DMS 273 (cell line): ENCODE data around the gene CDK17.
A peak's percentile ranks its signal among the peaks of the same experiment; 100 is the strongest.
"Not testable (repeated sequence)": the region's sequence is repeated elsewhere in the genome, so short reads cannot be mapped to it uniquely, and the experiment has no call there.

Experiments
- DNase-seq: peaks from one replicate; lab custom pipeline; 2025; ENCODE audit not compliant: unreplicated experiment; lab: John Stamatoyannopoulos, UW

Gene CDK17

DNA sequence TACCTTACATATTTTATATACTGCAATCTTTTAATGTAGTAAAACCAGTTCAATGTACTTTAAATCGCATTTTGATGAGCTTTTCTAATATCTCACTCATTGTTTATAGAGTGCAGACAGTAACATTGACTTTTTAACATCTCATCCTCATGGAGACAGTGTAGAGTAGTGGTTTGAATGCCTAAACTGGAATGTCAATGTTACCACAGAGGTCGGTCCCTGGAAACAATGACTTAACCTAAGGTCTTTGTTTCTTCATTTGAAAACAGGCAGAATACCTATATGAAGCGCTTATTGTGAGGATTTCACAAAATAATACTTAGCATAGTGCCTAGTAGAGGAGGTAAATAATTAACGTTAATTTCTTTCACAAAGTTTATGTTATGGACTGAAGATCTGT lies 5.0 kb downstream of the CDK17 start:
- no peak for DNase-seq

DNA sequence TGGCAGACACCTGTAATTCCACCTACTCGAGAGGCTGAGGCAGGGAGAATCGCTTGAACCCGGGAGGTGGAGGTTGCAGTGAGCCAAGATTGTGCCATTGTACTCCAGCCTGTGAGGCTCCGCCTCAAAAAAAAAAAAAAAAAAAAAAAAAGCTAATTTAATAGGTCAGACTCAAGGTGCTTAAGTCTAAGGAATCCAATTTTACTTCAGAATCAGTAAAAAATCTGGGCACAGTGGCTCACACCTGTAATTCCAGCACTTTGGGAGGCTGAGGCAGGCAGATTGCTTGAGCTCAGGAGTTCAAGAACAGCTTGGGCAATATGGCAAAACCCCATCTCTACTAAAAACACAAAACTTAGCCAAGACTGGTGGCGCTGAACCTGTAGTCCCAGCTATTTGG lies 7.0 kb downstream of the CDK17 start:
- not testable (repeated sequence) for DNase-seq

DNA sequence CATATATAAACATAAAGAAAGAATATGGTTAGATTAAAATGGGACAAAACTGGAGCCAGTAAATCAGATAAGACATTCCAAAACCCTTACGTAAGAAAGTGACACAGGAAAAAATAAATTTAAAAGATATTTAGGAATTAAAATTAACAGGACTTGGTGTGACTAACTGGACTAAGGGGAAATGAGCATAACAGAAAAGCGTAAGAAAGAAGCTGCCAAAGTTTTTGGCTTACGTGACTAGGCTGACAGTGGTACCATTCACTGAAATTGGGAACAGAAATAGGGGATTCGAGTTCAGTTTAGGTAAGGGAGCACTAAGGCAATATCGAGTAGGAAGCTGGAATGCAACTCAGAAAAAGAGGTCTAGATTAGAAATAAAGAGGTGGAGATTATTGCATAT lies 7.8 kb downstream of the CDK17 start:
- DNase-seq: no peak

DNA sequence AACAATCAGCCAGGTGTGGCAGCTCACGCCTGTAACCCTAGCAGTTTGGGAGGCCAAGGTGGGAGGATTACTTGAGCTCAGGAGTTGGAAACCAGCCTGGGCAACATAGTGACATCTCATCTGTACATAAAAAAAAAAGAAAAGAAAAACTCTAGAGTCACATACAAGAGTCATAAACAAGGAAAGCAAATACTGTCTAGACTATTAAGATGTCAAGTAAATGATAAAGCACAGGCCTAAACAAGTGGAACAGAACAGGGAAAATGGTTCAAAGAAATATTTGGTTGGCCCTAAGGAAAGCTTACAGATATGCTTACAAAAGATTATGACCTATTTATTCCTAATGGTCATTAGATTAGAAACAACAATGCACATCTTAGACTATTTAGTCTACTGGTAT lies 12.3 kb downstream of the CDK17 start:
- no peak for DNase-seq

DNA sequence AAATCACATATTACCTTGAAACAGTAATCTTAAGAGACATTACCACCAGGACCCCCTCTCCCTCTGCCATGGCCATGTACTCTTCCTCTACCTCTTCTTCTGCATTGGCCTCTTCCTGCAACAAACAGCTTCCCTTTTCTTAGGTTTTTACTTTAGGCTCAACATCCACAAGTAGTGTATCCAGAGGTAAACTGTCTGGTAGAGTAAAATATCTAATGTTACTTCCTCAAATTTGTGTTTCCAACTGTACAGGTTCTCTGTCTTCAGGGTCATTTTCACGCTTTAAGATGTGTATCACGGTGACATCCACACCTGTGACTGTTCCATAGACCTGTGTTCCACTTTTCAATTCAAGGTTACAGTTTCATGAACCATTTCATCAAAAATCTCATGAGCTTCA lies 13.4 kb downstream of the CDK17 start:
- no peak for DNase-seq

DNA sequence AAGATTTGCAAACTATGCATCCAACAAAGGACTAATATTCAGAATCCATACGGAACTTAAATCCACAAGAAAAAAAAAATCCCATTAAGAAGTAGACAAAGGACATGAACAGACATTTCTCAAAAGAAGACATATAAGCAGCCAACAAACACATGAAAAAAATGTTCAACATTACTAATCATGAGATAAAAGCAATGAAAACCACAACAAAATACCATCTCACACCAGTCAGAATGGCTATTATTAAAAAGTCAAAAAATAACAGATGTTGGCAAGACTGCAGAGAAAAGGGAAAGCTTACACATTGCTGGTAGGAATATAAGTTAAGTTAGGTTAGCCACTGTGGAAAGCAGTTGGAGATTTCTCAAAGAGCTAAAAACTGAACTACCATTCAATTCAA lies 16.2 kb downstream of the CDK17 start:
- no peak for DNase-seq

DNA sequence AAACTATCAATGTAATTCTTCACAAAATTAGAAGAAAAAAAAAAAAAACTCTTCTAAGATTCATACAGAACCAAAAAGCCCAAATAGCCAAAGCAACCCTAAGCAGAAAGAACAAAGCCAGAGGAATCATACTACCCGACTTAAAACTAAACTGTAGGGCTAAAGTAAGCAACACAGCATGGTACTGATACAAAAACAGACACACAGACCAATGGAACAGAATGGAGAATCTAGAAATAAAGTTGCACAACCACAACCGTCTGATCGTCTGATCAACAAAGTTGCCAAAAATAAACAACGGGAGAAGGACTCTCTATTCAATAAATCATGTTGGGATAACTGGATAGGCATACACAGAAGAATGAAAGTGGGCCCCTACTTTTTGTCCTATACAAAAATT lies 16.9 kb downstream of the CDK17 start:
- no peak for DNase-seq

DNA sequence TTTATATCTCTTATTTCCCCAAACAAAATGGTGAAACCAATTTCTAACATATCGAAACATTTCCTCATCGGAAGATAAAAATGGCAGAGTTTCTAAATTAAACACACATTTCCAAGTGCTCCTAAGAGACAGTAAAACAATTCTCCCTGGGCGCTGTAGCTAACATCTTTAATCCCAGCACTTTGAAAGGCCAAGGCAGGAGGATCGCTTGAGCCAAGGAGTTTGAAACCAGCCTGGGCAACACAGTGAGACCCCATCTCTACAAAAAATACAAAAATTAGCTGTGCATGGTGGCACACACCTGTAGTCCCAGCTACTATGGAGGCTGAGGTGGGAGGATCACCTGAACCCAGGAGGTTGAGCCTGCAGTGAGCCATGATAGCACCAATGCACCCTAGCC lies 20.5 kb downstream of the CDK17 start:
- DNase-seq: not testable (repeated sequence)

DNA sequence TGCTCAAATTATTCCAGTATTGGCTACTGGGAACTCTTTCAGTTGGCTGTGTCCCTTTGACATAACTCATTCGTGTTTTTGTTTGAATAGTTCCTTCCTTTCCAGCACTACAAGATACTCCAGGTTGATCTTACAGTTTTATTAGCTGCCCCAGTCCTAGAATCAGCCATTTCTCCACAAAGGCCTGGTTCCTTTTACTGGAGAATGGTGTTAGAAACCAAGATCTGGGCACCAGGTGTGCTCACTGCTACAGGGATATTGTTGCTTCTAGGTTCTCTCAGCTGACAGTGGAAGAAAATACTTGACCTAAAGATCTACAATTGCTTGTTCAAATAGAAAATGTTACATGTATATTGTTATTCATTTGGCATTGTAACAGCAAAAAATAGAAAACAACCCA lies 21.9 kb downstream of the CDK17 start:
- no peak for DNase-seq

DNA sequence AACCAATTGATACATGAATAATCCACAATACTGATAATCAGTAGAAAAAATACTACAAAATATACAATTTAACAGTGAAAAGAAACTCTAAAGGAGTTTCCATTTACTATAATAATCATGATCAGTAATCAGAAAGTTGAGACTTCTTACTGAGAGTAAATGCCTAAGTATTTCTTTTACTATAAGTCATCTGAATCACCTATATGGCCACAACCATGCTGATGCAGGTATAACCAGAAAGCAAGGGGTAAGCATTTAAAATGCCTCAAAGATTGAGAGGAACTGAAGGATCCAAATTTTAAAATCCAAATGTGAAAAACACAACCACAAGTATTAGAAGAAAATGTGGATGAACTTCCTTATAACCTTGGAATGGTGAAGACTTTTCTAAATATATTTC lies 23.4 kb downstream of the CDK17 start:
- no peak for DNase-seq

DNA sequence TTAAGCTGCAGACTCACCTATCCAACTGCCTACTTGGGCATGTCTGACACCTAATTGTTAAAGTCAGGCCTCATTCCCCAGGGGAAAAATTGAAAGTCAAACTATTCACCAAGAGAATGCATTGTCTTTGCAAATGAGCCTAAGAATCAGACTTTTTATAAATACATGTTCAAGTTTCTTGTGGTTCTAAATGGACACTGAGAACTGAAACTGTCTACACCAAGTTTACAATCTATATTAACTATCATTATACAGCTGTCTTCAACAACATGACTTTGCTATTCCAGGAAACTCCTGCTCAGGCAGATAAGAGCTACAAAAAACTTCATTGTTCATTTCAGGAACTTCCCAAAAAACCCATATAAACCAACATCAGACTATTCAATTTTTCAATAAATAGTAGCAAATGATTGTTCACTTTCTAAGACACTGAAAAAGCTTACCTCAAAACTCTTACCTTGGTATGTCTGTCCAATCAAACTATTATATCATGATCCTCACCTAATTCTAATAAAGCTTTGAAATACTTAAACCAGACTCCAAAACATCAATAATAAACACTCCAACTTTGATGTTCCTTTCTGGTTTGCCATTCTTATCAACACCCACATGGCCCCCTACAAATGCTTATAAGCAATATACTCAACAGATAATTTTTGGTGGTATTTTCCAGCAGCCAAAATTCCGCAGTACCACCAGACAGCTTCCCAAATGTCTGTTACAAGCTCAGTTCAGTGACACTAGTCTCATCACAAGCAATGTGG lies 24.2 kb downstream of the CDK17 start:
- DNase-seq: no peak

DNA sequence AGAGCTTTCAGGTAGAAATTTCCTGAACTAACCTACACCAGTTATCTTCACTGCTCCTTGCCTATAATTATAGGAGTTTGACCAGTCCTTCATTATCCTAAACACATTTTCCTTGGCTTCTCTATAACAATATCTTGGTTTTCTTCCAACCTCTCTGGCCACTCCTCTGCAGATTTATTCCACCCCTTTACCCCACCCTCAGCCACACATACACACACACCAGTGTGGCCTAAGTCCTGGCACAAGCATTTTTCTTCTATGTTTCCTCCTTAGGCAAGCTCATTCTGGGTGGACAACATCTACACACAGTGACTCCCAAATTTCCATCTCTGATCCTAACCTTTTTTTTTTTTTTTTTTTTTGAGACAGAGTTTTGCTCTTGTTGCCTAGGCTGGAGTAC lies 25.1 kb downstream of the CDK17 start:
- DNase-seq: no peak

DNA sequence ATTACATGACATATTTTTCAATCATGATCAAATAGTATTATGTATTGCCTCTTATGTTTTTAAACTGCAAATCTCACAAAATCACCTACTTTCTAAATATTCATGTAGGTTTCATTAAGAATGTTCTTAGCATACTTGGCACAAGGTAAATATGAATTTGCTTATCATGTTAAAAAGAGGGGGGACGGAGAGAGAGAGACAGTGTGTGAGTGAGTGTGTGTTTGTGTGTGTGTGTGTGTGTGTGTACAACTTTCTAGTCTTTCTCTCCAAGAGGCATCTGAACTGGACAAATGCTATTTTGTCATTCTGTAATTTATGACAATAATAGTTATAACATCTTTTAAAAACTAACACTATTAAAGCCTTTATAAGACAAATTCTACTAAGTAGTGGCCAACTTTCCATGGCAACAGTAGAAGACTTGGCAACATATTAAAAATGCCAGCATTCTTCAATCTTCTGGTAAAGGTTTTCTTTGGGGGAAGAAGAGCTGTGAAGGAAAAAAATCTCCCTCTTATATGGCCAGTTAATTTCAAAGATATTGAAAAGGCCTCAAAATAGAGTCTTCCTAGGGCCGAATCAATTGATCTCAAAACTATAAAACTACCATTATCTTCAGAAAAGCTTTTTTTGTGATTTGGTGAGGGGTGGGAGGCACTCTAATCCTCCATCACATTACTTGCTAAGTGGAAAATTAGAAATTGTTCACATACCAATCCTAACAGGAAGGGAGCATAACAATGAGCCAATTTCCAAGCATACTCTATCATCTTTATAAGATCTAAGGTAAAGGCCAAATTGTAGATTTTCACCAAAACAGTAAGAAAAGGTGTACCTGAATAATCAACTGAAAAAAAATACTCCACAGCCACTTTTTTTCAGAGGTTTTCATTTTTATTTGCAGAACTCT lies 28.2 kb downstream of the CDK17 start:
- no peak for DNase-seq

DNA sequence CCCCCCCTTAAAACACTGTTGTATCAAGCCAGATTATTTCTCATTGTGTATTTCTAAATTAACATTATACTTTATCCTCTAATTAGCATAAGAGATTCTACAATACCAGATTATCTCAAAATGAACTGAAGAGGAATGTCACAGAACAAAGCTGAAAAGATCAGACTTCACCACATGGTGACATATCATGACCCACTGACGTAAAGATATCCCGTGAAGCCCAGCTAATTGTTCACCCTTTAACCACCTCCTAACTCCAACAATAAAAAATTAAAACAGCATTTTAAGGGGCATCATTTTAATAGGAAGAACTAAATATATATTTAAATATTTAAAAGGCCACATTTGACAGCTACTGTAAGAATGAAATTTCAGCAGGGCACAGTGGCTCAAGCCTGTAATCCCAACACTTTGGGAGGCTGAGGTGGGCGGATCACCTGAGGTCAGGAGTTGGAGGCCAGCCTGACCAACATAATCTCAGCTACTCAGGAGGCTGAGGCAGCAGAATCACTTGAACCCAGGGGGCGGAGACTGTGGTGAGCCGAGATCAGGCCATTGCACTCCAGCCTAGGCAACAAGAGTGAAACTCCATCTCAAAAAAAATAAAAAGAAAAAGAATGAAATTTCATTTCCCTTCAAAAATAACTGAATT lies 29.0 kb downstream of the CDK17 start:
- no peak for DNase-seq

DNA sequence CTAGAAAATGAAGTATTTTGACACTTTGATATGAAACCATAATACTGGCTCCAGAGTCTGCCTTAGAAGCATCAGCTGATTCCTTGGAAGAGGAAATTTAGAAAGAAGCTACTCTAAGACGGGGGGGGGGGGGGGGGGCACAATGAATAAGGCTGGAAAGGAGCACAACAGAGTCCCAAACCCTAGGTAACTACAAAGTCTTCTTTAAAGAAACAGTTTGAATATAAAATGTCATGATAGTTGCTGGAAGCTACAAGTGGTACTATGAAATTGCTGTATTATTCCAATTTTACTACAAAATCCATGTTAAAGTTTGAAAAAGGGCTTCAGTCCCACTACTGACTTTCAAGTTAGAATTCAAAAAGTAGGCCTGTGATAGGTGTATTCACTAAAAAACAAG lies 31.6 kb downstream of the CDK17 start:
- DNase-seq: no peak

DNA sequence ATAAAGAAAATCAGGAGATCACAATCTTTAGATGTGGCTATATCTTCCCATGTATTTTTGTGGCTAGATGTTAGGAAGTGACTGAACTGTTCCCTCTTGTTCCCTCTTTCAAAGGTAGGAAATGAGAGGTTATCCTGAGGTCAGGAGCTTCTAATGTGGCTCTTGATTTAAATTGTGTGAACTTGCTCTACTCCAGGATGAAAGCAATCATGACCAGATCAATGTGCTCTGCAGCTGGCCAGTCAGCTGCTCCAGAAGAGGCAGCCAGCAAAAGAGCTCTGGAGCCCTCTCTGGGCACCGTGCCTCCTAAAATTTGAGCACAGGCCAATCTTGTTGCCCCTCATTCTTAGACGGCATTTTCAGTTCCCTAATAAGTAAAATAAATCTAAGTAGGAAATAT lies 32.0 kb downstream of the CDK17 start:
- DNase-seq: peak; percentile 64

DNA sequence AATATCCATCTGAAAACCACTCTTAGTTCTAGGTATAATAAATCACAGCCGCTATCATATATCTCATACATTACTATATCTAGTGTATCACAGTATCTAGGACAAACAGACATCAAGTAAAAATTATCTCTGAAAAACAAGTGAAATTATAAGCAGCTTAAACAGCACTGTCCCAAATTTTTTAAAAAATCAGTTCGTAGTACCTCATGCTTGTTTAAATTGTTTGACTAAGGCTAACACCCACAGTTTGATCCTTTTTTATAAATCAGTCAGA lies 33.9 kb downstream of the CDK17 start:
- no peak for DNase-seq

DNA sequence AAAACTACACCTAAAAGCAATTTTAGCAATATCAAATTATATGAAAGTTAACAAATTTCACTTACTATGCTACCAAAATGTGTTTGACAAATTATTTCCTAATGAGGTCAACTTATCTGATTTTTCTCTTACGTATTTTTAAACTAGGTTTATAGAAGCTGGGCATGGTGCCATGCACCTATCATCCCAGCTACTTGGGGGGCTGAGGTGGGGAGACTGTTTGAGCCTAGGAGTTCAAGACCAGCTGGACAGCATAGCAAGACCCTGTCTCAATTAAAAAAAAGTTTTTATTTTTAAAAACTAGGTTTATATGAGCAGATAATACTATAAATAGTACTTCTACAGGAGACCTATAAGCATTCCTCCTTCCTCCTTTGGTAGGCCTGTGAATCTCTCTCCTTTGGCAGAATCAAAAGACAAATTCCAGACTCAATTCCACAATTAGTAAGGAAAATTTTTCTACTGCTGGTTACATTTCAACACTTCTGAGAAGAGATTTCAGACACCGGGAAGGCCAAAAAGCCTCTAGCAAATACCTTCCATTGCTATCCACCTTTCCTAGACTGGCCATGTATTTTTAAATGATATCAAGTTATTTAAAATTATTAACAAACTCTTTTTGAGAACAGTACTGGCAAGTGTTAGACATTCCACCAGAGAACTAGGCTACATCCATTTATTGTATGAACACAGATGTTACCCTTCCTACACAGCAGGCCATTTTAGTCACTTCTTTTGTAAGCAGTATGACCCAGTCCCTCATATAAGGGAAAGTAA lies 34.4 kb downstream of the CDK17 start:
- no peak for DNase-seq

DNA sequence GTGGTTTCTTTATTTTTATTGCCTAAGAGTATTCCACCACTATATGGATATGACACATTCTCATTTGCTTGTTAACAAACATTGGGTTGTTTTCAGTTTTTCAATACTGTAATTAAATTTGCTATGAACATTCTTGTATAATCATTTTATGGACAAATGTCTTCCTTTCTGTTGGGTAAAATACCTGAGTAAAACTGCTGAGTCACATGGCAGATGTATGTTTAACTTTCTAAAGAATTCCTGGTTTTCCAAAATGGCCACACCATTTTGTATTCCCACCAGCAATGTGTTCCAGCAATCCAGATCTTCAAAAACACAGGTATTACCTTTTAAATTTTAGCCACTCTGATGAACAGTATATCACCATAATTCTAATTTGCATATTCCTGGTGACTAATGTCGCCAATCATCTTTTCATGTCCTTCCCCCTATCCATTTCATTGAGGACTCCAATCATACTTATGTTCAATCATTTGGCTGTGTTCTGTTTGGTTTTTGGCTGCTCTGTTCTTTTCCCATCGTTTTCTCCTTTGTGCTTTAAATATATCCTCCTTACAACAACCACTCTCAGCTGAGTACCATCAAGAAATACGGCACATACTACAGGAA lies 36.0 kb downstream of the CDK17 start:
- no peak for DNase-seq

DNA sequence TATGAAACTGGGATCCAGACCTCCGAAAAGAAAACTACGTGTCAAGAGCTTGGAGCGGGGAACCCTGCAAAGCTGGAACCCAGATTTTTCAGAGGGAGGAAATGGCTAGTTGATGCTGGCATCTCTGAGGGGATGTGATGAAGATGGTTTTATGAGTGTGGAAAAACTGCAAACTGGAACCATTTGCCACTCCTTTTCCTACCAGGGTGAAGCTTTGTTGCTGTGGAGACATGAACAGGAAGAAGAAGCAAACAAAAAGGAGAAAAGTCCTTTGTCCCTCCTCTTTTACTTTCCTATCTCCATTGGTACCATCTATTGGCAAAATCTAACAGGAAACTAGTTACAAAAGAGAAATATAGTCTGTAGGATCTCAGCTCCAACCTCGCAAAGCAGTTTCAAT lies 39.2 kb downstream of the CDK17 start:
- no peak for DNase-seq

DNA sequence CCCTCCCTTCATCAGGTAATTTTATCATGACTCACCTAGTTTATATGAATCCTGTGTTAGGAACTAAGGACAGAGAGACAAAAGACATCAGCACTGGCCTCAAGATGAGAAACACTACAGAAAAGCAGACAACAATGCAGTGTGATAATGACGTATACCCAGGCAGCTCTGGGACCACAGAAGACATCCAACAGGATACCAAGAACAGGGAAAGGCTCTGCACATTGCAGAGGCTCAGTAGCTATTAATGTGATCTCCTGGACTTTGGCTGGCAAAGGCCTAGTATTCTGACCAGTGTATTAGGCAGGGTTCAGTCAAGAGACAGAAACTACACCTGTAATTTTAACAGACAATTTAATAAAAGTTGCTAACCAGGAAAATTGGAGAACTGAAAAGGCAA lies 39.7 kb downstream of the CDK17 start:
- no peak for DNase-seq
